IMR-90 (cell line): Measurements from ENCODE around the gene CTAG1B. TPM values are rescaled to one million over a fixed set of nuclear protein-coding genes. Genes with fewer than 3 reads are reported as not detected.

ENCODE experiments used
- ATAC-seq: fragments of 200-7000 bp; cut with Tn5 transposase; 2 replicates; pipeline ENCODE4 v1.9.1; 2020; ENCODE audit warnings: low read depth, mild to moderate bottlenecking, moderate library complexity
- BruUV-seq: library from RNA; stranded (reverse); fragments of 400-500 nt; replicated peaks from 2 replicates; lab custom pipeline; 2021; lab: Mats Ljungman, UMichigan
- CTCF ChIA-PET: fragments of 300-600 bp; formaldehyde crosslinking; extraction: SDS; loops from one replicate; lab custom pipeline; 2021; ENCODE audit warnings: antibody characterized with exemption; lab: Yijun Ruan, JAX
- POLR2A ChIA-PET: fragments of 300-600 bp; sonication (Branson Sonifier 250); formaldehyde crosslinking; loops from one replicate; lab custom pipeline; 2022; ENCODE audit warnings: antibody characterized with exemption; ENCODE audit not compliant: unreplicated experiment; lab: Charles Lee
- DNase-seq: peaks from one replicate; pipeline ENCODE4 v3.0.0; 2013
- H2AFZ ChIP-seq: replicated peaks from 2 replicates; pipeline ENCODE3; 2013; ENCODE audit warnings: low read length, mild to moderate bottlenecking; ENCODE audit not compliant: poor library complexity
- H2AK5ac ChIP-seq: 2 replicates; pipeline ENCODE4 v1.6.1; 2013; ENCODE audit warnings: low read depth, low read length, inconsistent platforms
- H2AK9ac ChIP-seq: replicated peaks from 2 replicates; pipeline ENCODE3; 2013; ENCODE audit warnings: mild to moderate bottlenecking, low read depth, low read length, moderate library complexity; ENCODE audit not compliant: poor library complexity
- H2BK120ac ChIP-seq: 2 replicates; pipeline ENCODE4 v1.6.1; 2013; ENCODE audit warnings: low read depth, low read length, inconsistent platforms
- H2BK15ac ChIP-seq: 3 replicates; pipeline ENCODE4 v1.6.1; 2013; ENCODE audit warnings: low read depth, low read length, inconsistent platforms
- H2BK20ac ChIP-seq: 2 replicates; pipeline ENCODE4 v1.6.1; 2013; ENCODE audit warnings: low read depth, mild to moderate bottlenecking, inconsistent platforms, low read length, moderate library complexity
- H2BK5ac ChIP-seq: 2 replicates; pipeline ENCODE4 v1.6.1; 2013; ENCODE audit warnings: mild to moderate bottlenecking, low read depth, low read length, inconsistent platforms; ENCODE audit not compliant: poor library complexity, severe bottlenecking
- H3K14ac ChIP-seq: replicated peaks from 2 replicates; pipeline ENCODE4 v1.6.1; 2013; ENCODE audit warnings: low read depth, low read length, inconsistent platforms
- H3K18ac ChIP-seq: 2 replicates; pipeline ENCODE4 v1.6.1; 2013; ENCODE audit warnings: low read depth, low read length, control low read depth
- H3K23ac ChIP-seq: 2 replicates; pipeline ENCODE4 v1.6.1; 2013; ENCODE audit warnings: low read depth, low read length, inconsistent platforms
- H3K27ac ChIP-seq: 2 replicates; pipeline ENCODE4 v1.5.1; 2013; ENCODE audit warnings: mild to moderate bottlenecking, control low read depth, low read length; ENCODE audit not compliant: insufficient read depth
- H3K27me3 ChIP-seq: 2 replicates; pipeline ENCODE4 v1.6.1; 2013; ENCODE audit warnings: low read length; ENCODE audit not compliant: control insufficient read depth, insufficient read depth
- H3K36me3 ChIP-seq: 2 replicates; pipeline ENCODE4 v1.6.1; 2013; ENCODE audit warnings: low read length, mixed read lengths; ENCODE audit not compliant: control insufficient read depth, insufficient read depth
- H3K4ac ChIP-seq: 2 replicates; pipeline ENCODE4 v1.6.1; 2013; ENCODE audit warnings: low read depth, low read length, inconsistent platforms
- H3K4me1 ChIP-seq: 2 replicates; pipeline ENCODE4 v1.6.1; 2013; ENCODE audit warnings: low read length, mixed read lengths; ENCODE audit not compliant: control insufficient read depth, insufficient read depth
- H3K4me2 ChIP-seq: 2 replicates; pipeline ENCODE4 v1.6.1; 2013; ENCODE audit warnings: low read depth, mild to moderate bottlenecking, control low read depth, low read length, moderate library complexity
- H3K4me3 ChIP-seq: 2 replicates; pipeline ENCODE4 v1.5.1; 2013; ENCODE audit warnings: low read depth, mild to moderate bottlenecking, control low read depth, low read length, moderate library complexity; ENCODE audit not compliant: insufficient read depth
- H3K56ac ChIP-seq: 2 replicates; pipeline ENCODE4 v1.6.1; 2013; ENCODE audit warnings: low read length, inconsistent platforms; ENCODE audit not compliant: insufficient read depth; ENCODE audit errors: extremely low read depth
- H3K79me1 ChIP-seq, 2 experiments: 2 replicates each; pipeline ENCODE4 v1.6.1; 2013; ENCODE audit warnings: low read length in 2 of 2, inconsistent platforms in 1 of 2, low read depth in 1 of 2
- H3K9ac ChIP-seq: 2 replicates; pipeline ENCODE4 v1.6.1; 2013; ENCODE audit warnings: low read depth, low read length, control low read depth
- H3K9me1 ChIP-seq: 2 replicates; pipeline ENCODE4 v1.6.1; 2013; ENCODE audit warnings: low read length, inconsistent platforms; ENCODE audit not compliant: insufficient read depth
- H3K9me3 ChIP-seq: 2 replicates; pipeline ENCODE4 v1.6.1; 2013; ENCODE audit warnings: low read length; ENCODE audit not compliant: control insufficient read depth, insufficient read depth
- H4K20me1 ChIP-seq: 2 replicates; pipeline ENCODE4 v1.6.1; 2013; ENCODE audit warnings: low read length, inconsistent platforms; ENCODE audit not compliant: insufficient read depth
- H4K5ac ChIP-seq: 2 replicates; pipeline ENCODE4 v1.6.1; 2013; ENCODE audit warnings: mild to moderate bottlenecking, low read depth, low read length, control low read depth
- H4K8ac ChIP-seq, 2 experiments: 2 replicates each; pipeline ENCODE4 v1.6.1; 2013; ENCODE audit warnings: low read depth in 2 of 2, low read length in 2 of 2, control low read depth in 1 of 2, inconsistent platforms in 1 of 2
- H4K91ac ChIP-seq: 2 replicates; pipeline ENCODE4 v1.6.1; 2013; ENCODE audit warnings: low read depth, low read length, inconsistent platforms; ENCODE audit not compliant: insufficient read depth
- MAFK ChIP-seq: IDR thresholded peaks from 2 replicates; pipeline ENCODE4 v1.6.1; 2012; ENCODE audit warnings: low read depth, low read length, improper control_type of control experiment
- MAZ ChIP-seq: IDR thresholded peaks from 2 replicates; pipeline ENCODE4 v1.6.1; 2012; ENCODE audit warnings: low read depth, mild to moderate bottlenecking, low read length, improper control_type of control experiment, moderate library complexity, borderline replicate concordance
- RAD21 ChIP-seq: IDR thresholded peaks from 2 replicates; pipeline ENCODE4 v1.6.1; 2012; ENCODE audit warnings: low read length, improper control_type of control experiment
- WGBS, 2 experiments: methylation state at CpG; one replicate each; pipeline versions ENCODE4 v1.1.5 to v1.1.7; 2013; ENCODE audit warnings: missing lambda C conversion rate in 2 of 2; ENCODE audit not compliant: insufficient read length in 1 of 2; ENCODE audit errors: extremely low coverage in 2 of 2; 5-methylcytosine and 5-hydroxymethylcytosine counted together
- dilution Hi-C: fragments of 300-500 bp; cut with HindIII; formaldehyde crosslinking; loops from one replicate; pipeline ENCODE4 v1.14.3; 2018; ENCODE audit warnings: low sequenced_read_pairs; ENCODE audit not compliant: unreplicated experiment
- in situ Hi-C: fragments of 300-500 bp; cut with MboI; formaldehyde crosslinking; loops from 3 replicates; pipeline ENCODE4 v1.14.3; 2019; ENCODE audit warnings: low sequenced_read_pairs, inconsistent platforms, mixed read lengths
- intact Hi-C: fragments of 100-400 bp; cut with micrococcal nuclease; formaldehyde crosslinking; loops from 2 replicates; pipeline ENCODE4 v1.10.0; 2022
- polyA plus RNA-seq, 3 experiments: library from polyadenylated mRNA; depleted of rRNA; stranded (reverse); fragments of >200 nt; gene quantifications; 2 replicates each; pipeline ENCODE4 v1.2.3, GENCODE V29; 2012; ENCODE audit warnings: low replicate concordance in 1 of 3
- total RNA-seq: library from RNA; depleted of rRNA; stranded (reverse); fragments of >200 nt; gene quantifications from 2 replicates; pipeline ENCODE4 v1.2.3, GENCODE V29; 2012

CTAG1B gene
- total and polyA plus RNA-seq, 2 of the 4 experiments (the other 2 are of a cell fraction) = not detected

GRCh38 chrX:154657226-154657805, 38.2 kb upstream of the CTAG1B start:
- H3K23ac ChIP-seq = no peak overlapping the region
- intact Hi-C loops (no loop called here), in situ Hi-C loops (no loop called here), dilution Hi-C loops (no loop called here)
- TF ChIP-seq RAD21 = no peak
- TF ChIP-seq MAFK = peak; percentile 57
- TF ChIP-seq MAZ = no peak
- no peak overlapping the region for H4K8ac ChIP-seq
- H3K18ac ChIP-seq = no peak overlapping the region
- no peak overlapping the region for H2BK20ac ChIP-seq
- H4K20me1 ChIP-seq = no peaks in the 10 kb centered on the region
- no peak overlapping the region for H4K91ac ChIP-seq
- H2BK15ac ChIP-seq = no peak overlapping the region
- no peak overlapping the region for H2BK5ac ChIP-seq
- WGBS, 2 experiments = 55% methylated on average over 6 of the region's 15 CpGs; no CpG with 5 or more reads in 1 of the 2 experiments
- no peak overlapping the region for H3K4ac ChIP-seq
- H3K56ac ChIP-seq = no peak overlapping the region
- H3K27me3 ChIP-seq = peaks cover 2% of the 10 kb centered on the region; the same call in 1 of the 2 replicates
- H3K9me3 ChIP-seq = peaks cover 3% of the 10 kb centered on the region
- no peak overlapping the region for H4K5ac ChIP-seq
- no peak for ATAC-seq
- no peak overlapping the region for H2AFZ ChIP-seq
- H3K9me1 ChIP-seq = no peaks in the 10 kb centered on the region
- H3K14ac ChIP-seq = no peak overlapping the region
- no peak for DNase-seq
- H2AK5ac ChIP-seq = no peak overlapping the region
- ChIA-PET CTCF (interaction anchor here (0.6 kb wide), 1 partner anchor 15 kb away, joined by 3 read pairs; no protein-coding TSS in a partner anchor), POLR2A (no interaction called here)
- no peak overlapping the region for H3K4me3 ChIP-seq
- H3K4me2 ChIP-seq = no peak overlapping the region
- no peak overlapping the region for H2AK9ac ChIP-seq
- H3K9ac ChIP-seq = no peak overlapping the region
- H2BK120ac ChIP-seq = no peak overlapping the region
- H3K36me3 ChIP-seq = no peaks in the 10 kb centered on the region
- H3K79me1 ChIP-seq = no peaks in the 10 kb centered on the region
- no TSS peak for BruUV-seq
- no peak overlapping the region for H3K27ac ChIP-seq
- no peaks in the 10 kb centered on the region for H3K4me1 ChIP-seq
